DLD1 (cell line): ENCODE measurements around the gene SLC43A3.
"Not testable (repeated sequence)": the region's sequence is repeated elsewhere in the genome, so short reads cannot be mapped to it uniquely, and the experiment has no call there.

Experiments used
- in situ Hi-C: cut with HindIII; loops from 2 replicates; pipeline ENCODE4 v1.10.0; 2017; ENCODE audit warnings: low sequenced_read_pairs

Gene SLC43A3

DNA sequence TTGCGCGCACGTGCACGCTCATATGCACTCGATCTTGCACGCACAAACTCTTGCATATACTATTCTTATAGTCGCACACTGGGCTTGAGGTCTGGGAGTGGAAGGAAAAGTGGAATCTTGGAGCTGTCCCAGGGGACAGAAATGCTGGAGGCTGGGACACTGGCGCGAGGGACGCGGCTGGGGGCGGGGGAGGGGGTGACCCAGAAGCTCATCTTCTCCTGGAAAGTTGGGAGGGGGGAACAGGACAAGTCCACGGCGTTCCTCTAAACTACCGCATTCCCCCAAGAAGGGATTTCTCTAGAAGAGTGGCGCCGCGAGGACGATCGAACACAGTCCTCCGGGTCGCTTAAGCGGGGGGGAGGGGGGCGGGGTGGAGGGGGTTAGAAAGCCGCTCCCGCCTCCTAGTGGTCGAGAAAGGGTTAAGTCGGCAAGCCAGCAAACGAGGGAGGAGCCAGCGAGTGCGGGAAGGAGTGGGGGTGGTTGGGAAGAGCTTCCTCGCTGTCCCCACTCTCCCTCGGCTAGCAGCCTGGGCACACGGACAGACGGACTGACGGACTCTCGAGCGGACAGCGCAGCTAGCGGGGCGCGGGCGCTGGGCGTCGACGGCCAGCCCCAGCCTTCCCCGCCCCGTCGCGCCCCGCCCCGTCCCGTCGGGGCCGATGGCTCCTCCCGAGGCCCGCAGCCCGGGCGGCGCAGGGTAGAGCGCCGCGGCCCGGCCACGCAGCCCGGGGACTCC lies 33.3 kb upstream of the SLC43A3 start, which contains the start of gene RTN4RL2:
Gene RTN4RL2, plus strand, starts transcription at position 507 of the 736 bp plus-strand sequence. CDS start 338 bp downstream, outside the sequence.
- in situ Hi-C loops: no loop called here

DNA sequence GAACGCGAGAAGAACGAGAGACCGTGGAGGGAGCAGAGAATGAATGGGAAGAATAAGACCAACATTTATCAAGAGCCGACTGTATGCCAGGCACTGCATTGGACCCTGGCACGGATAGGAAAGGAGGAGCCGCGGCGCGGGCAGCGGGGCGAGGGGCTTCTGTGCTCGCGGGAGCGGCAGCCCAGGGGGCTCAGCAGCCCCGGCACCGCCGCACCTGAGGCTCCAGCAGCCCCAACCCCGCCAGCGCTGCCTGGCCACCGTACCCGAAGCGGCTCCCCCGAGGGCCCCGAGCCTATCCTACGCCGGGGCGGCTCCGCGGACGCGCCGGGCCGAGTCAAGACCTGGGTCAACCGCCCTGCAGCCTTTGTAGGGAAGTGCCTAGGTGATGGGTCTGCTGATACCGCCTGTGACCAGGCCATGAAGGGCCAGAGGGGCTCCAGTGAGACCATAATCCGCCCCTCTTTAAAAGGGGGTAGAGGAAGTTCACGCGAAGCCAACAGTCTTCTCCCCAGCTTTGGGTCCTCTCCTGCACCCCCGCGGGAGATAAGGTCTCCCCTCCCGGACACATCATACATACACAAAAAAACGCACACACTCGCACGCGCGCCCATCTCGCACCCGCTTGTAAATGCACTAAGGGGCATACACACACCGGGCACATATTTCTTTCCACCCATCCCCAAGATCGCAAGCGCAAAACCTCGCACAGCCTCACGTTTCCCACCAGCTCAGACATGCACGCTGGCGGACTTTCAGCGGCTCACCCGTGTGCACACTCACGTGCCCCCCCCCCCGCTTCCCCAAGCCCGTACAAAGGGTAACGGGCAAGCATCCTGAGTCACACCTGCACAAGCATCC lies 32.5 kb upstream of the SLC43A3 start:
- in situ Hi-C loops: no loop called here

DNA sequence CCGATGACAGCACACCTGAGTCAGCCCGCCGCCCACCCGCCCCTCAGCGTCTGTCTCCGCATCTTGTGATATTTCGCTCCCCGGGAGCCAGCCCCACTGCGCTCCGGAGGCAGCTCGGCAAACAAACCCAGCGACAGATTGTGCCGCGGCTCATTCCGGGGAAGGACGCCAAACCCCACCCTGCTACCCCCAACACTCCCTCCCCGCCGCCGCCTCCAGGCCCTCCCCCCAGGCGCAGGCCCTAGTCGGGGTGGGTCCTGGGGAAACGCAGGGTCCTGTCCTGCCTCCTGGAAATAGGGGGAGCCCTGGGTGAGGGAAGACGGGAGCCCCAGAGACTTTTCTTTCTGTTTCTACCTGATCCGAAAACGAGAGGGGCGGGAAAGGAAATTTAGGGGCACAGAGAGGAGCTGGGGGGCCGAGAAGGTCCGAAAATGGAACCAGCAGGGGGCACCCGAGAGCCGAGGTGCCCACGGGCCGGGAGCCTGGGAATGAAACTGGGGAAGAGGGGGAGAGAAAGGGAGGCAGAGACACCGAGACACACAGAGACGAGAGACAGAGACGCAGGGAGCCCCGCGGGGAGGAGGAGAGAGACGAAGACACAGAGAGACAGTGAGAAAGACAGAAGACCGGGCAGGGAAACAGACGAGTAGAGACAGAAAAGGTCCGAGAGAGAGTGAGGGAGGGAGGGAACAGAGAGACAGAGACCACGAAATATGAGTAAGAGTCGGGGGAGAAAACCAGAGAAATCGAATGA lies 31.7 kb upstream of the SLC43A3 start:
- in situ Hi-C loops: no loop called here

GRCh38 chr11:57458060-57458409 lies 31.1 kb upstream of the SLC43A3 start:
- in situ Hi-C loops: no loop called here

- in situ Hi-C loops: no loop called here
Measured at GRCh38 chr11:57457643-57458023, 30.7 kb upstream of the SLC43A3 start.

DNA sequence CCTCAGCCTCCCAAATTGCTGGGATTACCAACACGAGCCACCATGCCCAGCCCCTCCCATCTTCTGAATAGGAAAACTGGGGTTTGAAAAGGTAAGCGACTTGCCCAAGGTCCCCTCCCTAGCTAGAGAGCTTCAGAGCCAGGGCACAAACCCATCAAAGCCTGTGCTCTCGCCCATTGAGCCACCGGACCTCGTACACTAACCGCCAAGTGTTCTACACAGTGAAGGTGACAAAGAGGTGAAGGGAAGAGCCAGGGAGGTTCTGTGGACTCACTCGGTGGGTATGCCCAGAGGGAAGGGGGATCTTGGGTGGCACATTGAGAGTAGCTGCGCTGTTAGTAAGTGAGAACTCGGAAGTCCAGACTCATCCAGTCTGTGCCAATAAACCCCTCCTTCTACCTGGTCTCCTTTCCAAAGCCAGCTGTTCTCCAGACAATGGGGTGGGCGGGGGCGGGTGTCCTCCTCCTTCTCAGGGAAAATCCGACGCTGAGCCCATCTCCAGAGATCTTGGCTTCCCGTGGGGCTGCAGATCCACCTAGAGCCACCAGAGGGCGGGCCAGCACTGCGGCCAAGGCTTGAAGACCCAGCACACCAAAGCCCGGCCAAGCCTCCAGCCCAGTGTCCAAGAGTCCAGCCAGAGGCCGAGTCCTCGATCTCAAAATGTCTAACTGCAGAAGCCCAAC lies 30.2 kb upstream of the SLC43A3 start:
- in situ Hi-C loops: no loop called here

DNA sequence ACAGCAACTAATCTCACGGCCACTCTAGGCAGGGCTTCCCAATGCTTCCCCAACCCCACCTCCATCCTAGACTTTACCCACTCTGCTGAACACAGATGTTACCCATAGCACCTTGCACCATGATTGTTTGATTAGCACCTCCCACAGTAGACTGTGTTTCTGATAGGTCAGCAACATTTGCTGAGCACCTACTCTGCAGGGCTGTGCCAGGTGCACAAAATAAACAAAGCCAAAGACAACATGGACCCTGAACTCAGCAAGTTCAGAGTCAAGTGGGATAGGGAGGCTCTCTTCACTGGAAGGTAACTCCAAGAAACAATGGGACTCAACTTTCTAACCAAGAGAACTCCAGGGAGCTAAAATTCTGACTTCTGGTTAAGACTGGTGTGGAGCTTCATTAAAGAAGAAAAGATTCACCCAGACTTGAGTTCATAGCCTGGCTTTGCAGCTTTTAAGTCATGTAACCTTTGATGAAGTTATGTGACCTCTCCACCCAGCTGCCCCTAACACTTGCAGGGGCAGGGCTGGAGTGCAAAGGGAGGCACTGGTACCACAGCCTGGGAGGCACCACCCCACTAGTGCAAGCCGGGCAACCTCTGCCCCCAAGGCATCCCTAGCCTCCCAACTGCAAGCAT lies 26.7 kb upstream of the SLC43A3 start:
- in situ Hi-C loops: no loop called here

DNA sequence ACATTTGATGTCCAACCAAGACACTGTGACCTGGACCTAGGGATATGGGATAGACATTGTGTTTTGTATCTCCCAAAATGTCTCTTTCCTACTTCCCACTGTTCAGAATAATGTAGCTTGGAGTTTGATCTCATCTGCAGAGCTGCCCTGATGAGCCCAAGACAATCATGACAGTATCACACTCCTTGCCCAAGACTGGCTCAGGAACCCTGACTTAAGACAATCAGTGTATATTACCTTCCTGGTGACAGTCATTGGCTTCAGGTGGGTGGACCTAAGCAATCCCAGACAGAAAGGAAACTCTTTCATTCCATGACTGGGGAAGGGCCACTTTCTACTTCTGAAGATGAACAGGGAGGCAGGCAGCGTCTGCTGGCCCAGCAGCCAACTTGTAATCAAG lies 19.1 kb upstream of the SLC43A3 start:
- in situ Hi-C loops: no loop called here

- in situ Hi-C loops: not testable (repeated sequence)
Measured at GRCh38 chr11:57445122-57445394, 18.1 kb upstream of the SLC43A3 start.

DNA sequence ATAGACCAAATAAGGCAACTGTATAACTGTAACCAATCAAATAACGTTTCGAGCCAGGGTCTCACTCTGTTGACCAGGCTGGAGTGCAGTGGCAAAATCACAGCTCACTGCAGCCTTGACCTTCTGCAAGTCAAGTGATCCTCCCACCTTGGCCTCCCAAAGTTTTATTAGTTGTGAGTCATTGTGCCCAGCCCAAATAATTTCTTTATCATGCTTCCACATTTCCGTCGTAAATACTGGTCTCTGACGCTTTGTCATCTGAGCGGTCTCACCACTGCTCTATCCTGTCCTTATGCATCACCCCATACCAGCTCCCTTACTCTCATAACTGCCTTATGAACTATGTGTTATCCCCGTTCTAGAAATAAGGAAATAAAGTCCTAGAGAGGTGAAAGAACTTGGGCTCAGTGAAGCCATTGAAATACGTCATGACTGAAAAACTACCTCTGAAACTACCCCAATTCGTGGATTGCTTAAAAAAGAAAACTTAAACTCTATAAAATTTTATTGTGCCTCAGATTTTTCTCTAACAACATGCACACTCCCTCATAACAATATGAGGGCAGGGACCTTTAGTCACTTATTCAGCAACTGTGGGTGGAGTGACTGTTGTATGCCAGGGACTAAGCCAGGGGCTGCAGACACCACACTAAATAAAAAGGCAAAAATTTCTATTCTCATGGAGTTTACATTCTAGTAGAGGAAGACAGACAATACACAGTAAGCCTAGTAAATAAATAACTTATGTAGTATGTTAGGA lies 17.6 kb upstream of the SLC43A3 start:
- in situ Hi-C loops: no loop called here

DNA sequence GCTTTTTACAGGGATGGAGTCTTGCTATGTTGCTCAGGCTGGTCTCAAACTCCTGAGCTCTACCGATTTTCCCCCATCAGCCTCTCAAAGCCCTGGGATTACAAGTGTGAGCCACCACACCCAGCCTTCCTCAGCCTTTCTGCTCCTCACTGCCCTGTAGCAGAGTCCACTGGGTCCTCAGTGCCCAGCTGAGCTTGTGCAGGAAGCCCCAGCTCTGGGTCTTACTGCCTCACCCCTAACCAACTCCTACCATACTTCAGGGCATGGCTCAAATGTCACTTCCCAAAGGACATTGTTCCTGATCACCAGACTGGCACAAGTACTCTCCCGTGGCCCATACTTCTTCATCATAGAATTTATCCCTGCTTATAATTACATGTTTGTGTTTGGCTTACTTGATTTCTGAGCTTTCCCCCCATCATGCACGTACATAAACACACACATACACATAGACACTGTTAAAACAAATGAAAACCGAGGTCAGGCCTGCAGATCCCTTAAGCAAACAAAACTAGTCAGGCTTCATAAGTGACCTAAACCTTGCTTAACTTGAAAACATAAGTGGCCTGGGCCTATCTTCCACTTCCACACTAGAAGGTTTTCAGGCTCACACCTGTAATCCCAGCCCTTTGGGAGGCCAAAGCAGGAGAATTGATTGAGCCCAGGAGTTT lies 14.0 kb upstream of the SLC43A3 start:
- in situ Hi-C loops: no loop called here

GRCh38 chr11:57439786-57440185 lies 12.9 kb upstream of the SLC43A3 start:
- in situ Hi-C loops: no loop called here

GRCh38 chr11:57438345-57439285 lies 11.7 kb upstream of the SLC43A3 start:
- in situ Hi-C loops: no loop called here

DNA sequence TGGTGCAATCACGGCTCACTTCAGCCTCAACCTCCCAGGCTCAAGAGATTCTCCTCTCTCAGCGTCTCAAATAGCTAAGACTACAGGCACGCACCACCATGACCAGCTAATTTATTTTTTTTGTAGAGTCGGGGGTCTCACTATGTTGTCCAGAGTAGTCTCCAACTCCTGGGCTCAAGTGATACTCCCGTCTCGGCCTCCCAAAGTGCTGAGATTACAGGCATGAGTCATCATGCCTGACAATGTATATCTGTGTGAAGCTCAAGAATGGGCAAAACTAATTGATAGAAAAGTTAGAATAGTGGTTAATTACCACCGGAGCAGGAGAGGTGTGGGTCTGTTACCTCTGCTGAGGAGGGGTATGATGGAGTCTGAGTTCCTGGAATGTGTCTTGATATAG lies 9.1 kb upstream of the SLC43A3 start:
- in situ Hi-C loops: no loop called here

DNA sequence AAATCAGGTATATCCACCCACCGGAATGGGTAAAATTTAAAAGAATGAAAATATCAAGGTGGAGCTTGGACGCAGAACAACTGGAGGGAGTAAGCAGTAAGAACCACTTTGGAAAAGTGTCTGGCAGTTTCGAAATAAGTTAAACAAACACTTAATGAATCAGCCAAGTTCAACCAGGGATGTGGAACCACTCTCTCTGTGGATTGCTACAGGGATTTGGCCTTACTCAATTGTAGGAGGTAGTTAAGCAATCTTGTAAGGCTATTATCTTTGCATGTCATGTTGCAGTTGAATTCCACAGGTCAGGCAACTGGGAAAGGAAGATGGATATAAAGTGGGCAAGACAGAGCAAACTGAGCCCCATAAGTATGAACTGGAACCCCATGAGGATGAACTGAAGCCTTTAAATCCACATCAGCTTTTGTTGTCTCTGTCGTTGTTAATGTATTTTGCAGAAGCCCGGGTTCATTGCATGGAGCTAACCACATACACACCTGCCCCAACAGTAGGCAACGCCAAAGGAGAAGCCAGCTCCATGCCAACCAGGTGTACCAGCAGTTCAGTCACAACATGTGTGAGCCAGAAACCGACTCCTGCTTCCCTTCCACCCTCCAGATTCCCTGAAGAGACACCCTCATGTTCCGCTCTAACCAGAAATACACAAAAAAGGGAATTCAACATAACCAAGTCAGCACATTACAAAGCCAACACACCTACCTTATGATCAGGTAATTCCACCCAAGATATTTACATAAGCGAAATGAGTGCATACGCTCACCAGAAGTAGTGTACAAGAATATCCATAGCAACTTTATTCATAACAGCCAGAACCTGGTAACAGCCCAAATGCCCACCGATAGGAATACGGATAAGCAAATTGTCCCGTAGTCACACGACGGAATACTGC lies 8.0 kb upstream of the SLC43A3 start:
- in situ Hi-C loops: no loop called here

DNA sequence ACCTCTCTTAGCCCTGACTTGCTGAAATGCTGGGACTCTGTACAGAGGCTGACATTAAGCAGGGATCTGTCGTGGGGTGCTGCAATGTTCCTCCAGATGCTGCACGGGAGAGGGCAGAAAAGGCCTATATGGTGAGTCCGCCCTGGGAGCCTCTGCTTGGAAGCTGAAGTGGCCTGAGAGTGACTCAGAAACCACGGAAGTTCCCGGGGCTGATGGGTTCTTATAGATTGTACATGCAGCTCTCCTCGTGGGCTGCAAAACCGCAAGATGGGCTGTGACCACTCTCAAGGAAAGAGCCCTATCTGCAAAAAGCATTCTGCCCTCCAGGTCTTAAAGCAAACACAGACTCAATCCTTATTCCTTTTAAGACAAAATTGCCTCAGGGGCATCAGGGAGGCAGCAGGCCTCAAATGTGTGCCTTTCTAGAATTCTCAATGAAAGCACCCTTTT lies 5.8 kb upstream of the SLC43A3 start:
- in situ Hi-C loops: no loop called here

- in situ Hi-C loops: no loop called here
Measured at GRCh38 chr11:57432149-57432561, 5.2 kb upstream of the SLC43A3 start.
